ENCODE data around the gene VWA3B.
"Not testable (repeated sequence)": the region's sequence is repeated elsewhere in the genome, so short reads cannot be mapped to it uniquely, and the experiment has no call there.

Gene VWA3B, protein sequence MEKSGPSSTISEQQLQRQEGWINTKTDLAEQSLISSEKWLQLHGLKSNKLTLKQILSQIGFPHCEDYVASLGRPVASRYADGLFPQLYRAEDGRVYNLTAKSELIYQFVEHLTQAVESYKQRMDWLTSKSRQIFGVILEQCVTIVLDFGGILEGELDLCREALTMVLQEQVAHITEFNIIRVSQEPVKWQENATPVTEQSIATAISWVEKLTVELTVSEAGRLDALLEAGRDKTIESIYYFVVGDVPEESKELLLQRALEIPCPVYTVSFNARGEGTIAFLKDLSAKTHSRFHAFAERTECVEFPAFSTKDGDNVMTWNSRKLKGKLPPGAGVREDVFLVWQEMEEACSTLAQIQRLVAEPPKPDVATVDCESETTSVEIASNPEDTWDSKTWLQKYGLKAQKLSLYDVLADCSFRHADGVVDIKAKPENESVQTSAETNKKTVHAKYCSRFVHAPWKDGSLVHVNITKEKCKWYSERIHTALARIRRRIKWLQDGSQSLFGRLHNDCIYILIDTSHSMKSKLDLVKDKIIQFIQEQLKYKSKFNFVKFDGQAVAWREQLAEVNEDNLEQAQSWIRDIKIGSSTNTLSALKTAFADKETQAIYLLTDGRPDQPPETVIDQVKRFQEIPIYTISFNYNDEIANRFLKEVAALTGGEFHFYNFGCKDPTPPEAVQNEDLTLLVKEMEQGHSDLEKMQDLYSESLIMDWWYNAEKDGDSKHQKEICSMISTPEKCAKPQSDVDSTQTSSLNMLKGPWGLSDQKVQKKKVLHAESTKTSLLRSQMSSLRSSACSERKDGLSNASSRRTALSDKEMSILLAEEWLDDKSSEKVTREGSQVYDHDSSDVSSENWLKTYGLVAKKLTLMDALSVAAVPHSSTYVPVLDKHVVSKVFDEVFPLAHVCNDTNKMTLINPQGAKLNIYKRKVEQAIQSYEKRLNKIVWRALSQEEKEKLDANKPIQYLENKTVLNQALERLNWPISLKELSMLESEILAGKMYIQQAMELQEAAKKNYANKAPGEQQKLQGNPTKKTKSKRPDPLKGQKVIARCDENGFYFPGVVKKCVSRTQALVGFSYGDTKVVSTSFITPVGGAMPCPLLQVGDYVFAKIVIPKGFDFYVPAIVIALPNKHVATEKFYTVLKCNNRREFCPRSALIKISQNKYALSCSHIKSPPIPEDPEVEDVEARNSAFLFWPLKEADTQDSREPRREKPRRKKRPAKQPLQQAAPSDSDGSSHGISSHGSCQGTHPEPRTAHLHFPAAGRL (N-terminal part only)

DNA sequence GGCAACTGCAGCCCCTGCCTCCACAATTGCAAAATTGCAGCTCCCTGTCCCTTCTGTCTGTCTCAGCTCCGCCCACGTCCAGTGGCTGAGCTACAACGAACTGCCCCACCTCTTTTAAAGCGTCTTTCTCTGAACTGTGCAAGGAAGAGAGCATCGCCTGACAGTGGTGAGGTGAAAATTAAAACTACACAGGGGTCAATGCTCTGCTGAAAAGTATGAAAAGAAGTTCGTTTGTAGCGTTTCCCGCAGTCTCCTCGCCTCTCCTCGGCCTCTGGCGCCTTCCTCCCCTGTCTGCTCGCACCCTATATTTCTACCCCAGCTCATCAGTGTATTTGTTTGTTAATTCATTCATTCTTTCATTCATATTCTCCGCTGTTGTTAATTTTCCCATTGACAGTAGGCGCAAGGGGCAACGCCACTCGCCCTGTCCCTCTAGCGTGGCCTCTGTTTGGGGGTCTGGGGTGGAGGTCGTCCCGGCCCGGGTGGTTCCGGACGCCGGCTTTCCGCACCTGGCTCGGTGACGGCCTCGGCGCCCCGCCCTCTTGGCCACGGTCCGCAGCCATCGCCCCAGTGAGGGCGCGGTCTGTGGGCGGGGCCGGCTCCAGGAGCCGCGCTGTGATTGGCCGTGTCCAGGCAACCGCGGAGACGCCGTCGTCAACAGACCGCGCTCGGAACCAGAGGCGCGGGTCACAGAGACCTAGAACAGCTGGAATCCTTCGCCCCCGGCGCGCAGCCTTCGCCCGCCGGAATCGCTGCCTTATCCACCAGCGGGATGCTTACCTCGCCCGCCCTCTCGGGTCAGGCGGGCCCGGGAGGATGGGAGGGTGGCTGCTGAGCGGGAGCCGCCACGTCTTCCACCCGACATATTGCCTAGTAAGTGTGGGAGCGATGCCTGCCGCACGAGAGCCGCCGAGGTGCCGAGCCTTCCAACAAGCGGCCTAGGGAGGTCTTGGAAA, at the start of gene VWA3B:
TSS of gene VWA3B (plus strand) at position 677 of the 956 bp plus-strand sequence. CDS start 5,926 bp downstream, outside the sequence.
- DNase-seq (ENCODE audit: low read depth), result no peak

DNA sequence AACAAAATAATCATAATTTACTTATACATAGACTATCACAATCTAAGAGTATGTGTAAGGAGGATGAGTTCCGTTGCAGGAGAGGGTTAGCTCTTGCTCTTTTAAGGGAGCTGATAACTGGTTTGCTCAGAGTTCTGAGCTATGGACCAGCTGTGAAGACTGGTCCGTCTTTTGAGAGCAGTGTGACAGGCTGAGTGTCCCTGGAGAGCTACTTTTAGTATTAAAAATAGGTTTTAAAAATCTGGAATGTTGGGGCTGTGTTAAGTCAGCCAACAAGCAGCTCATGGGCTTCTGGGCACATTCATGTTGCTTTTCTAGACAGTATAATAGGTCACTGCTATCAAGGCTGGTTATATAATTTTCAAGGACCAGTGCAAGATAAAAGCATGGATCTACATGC, 49.8 kb upstream of the VWA3B start:
- no peak for DNase-seq (ENCODE audit: low read depth)

DNA sequence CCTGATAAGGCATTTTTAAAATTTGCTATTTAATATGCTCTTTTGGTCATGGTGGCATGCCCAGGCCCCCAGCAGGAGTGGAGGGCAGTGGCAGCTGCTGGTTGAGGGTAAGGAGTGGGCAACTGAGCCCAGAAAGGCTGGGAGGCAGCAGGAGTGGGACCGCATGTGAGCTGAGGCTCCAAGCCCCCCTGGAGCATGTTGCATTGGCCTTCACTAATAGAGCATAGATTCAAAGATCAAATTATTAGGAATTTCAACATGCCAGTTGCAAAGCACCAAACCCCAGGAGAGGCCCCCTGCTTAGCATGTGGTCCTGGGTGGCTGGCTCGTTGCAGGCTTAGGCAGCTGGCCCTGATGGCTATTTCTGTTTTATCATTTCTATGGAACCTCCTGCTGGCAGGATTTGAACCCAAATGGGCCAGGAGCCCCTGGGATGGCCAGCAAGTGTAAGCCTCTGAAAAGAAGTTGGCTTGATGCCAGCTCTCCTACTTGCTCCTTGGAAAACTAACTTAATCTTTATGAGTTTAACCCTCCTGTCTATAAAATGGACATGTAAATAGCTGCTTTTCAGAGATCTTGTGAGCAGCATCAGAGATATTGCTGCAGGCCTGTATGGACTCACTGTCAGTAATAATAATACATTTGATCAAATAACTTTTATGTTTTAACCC, 49.2 kb upstream of the VWA3B start:
- no peak for DNase-seq (ENCODE audit: low read depth)

DNA sequence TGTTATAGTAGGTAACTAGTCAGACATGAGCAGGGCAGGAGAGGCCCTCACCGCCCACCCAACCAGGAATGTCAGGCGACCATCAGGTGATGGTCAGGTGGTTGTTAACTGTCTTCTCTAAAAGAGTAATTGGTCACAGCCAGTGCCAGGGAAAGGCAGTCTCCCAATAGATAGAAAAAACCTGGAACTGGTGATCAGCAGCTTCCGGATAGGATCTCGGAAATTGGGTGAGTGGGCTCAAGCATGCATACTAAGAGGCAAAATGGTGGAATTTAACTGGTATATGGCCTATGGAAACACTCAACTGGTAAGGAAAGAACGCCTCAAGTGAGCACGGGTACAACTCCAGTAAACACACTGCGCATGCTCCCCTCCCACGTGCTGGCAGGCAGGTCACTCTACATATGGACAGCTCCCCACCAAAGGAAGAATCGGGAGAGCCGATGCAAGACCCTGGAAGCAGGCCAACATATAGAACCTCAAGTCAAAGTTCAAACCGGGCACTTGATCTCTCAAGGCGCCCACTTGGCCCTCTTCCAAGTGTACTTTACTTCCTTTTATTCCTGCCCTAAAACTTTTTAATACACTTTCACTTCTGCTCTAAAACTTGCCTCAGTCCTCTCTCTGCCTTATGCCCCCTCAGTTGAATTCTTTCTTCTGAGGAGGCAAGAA, 47.7 kb upstream of the VWA3B start:
- no peak for DNase-seq (ENCODE audit: low read depth)

DNA sequence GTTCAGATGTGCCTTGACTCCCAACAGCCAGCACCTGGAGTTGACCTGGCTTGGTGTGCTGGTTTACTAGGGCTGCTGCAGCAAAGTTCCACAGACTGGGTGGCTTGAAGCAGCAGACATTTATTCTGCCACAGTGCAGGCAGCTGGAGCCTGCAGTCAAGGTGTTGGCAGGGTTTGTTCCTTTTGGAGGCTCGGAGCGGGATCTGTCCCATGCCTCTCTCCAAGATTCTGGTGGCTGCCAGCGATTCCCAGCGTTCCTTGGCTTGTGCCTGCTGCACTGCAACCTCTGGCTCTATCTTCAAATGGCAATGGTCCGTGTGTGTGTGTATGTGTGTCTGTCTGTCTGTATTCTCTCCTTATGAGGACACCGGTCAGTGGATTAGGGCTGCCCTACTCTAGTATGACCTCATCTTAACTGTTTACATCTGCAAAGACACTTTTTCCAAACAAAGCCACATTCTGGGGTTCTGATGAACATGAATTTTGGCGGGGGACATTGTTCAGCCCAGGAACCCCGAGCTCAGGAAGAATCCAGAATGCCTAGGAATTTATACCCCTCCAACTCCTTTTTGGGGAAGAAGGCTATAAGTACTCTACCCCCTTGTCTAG, 46.5 kb upstream of the VWA3B start:
- DNase-seq (ENCODE audit: low read depth), result no peak

DNA sequence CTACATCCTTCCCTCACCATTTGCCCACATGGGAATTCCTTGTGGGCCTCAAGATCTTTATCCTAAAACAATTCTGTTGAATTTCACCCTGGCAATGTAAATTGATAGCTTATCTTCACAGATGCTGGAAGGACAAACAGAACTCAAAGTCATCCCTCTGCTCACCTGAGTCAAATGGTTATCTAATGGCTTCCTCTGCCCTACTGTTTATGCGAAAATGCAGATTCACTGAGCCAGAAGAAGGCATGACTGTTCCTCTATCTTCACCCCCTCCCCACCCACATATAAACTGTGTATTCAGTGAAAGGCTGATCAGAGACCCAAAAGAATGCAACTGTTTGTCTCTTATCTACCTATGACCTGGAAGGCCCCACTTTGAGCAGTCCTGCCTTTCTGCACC, 43.9 kb upstream of the VWA3B start:
- DNase-seq (ENCODE audit: low read depth), result no peak

DNA sequence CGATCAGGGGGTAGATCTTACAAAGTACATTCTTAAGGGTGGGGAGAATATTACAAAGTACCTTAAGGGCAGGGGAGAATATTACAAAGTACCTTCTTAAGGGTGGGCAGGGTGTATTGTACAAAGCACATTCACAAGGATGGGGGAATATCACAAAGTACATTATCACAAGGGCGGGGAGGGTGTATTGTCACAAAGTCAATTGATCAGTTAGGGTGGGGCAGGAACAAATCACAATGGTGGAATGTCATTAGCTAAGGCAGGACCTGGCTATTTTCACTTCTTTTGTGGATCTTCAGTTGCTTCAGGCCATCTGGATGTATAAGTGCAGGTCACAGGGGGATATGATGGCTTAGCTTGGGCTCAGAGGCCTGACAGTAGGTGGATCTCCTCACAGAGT, 42.2 kb upstream of the VWA3B start:
- DNase-seq (ENCODE audit: low read depth), result not testable (repeated sequence)

DNA sequence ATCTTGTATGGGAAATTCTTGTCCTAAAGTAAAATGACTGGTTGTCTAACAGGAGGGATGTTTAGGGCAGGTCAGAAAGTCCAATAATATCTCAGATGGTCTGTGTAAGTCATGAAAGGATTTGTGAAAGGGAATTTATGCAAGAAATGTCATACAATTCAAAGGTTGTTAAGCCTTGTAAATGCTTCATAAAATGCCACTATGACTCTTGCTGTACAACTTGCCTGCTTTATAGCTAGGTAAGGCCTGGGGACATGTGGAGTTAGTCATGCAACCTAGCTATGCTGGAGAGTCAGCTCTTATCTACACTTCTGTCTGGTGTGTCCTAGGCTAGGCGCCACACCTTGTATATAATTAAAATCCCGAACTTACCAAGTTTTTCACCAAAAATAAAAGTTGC, 36.9 kb upstream of the VWA3B start:
- DNase-seq (ENCODE audit: low read depth), result no peak

DNA sequence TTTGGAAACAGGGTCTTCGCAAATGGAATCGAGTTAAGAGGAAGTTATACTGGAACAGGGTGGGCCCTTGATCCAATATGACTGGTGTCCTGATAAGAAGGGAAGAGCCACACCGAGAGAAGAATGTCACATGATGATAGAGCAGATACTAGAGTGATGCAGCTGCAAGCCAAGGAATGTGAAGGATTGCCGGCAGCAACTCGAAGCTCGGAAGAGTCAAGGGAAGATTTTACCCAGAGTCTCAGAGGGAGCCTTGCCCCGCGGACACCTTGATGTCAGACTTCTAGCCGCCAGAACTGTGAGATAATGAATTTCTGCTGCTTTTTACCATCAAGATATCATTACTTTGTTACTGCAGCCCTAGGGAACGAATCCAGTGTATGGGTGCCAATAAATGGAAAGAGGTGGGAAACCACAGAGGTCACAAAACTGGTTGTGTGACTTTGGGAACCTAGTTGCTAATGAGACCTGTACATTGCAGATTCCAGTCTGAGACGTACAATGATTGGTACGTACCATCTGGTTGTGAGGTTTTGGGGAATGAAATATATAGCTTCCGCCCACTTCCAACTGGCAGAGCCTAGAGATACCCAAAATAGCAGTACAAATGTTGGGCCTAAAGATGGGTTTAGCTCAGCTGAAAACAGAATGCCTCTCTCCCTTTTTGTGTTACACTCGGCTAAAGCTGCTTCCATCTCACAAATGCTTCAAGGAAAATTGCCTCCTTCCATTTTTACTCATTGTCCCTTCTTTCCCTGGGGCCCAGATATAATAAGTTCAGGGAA, 28.6 kb upstream of the VWA3B start:
- no peak for DNase-seq (ENCODE audit: low read depth)

DNA sequence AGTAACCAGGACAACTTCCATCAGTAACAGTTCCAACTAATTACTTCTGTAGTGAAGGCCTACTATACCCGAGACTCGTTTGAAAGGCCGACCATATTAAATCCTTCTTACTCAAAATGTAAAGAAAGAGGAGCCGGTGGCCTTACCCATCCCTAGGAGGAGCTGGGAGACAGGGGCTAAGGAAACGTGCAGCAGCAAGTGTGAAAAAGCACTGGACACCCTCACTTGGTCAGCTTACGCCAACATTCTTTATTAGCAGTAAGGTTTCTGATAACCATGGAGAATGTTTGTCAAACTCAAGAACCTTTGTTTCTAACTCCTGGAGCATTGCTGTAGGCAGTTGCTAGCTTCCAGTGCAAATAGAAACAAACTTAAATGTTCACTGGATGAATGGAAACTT, 26.7 kb upstream of the VWA3B start:
- DNase-seq (ENCODE audit: low read depth), result no peak

DNA sequence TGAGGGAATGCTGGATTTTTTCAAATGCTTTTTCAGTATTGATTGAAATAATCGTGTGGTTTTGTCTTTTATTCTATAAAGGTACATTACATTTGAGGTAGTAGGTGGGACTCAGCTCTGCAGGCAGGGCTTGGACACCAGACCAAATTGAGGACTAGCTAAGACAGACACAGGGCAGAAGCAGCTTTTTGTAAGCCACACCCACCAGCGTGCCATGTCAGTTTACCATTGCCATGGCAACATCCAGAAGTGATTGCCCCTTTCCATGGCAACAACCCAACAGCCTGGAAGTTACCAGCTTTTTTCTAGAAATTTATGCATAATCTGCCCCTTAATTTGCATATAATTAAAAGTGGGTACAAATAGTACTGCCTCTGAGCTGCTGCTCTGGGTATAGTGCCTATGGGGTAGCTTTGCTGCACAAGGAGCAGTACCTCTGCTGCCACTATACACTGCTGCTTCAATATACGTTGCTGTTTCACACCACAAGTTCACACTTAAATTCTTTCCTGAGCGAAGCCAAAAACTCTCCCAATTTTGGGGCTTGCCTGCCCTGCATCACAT, 23.6 kb upstream of the VWA3B start:
- no peak for DNase-seq (ENCODE audit: low read depth)

DNA sequence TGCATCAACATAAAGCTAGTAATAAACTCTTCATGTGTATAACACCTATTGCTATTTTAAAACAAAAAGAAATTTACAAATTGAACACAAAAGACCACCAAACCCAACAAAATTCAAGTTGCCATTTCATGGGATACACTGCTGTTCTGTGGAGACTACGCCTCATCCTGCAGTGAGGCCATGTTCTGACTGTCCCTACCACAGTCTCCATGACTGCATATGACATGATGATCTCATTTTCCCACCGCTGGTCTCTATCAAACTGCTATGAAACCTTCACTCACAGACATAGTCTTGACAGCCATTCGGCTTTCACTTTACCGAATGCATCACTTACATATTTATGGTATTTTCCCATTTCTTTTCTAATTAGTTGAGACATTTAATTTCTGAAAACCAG, 21.2 kb upstream of the VWA3B start:
- DNase-seq (ENCODE audit: low read depth), result no peak

DNA sequence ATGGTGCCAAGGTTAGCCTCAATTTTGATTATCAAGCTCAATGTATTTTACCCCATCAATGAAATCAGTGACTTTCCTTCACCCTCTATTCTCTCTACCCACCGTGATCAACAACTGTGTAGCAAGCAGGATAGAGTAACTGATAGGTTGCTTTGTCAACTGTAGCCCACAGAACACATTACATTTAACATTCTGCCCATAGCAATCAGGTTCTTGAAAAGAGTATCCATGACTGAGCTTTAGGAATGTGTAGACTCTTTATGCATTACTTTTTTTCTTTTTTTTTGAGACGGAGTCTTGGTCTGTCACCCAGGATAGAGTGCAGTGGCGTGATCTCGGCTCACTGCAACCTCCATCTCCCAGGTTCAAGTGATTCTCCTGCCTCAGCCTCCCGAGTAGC, 19.8 kb upstream of the VWA3B start:
- DNase-seq (ENCODE audit: low read depth), result no peak

DNA sequence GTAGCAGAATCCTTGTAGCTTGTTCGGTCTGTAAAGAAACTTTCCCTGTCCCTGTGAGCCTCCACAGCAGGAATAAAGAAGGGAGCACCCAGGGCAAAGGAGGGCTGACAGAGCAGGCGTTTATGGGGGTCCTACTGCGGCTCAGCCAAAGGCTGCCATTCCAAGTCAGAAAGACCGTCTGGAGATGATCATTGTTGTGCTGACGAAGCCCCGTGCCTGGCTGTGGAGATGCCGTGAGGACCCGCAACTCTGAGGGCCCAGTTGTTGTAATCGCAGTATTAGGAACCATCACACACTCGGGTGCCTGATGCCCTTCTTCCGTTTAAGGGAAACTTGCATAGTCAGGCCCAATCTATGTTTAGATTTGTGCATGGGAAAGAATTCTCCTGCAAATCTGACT, 16.9 kb upstream of the VWA3B start:
- no peak for DNase-seq (ENCODE audit: low read depth)

DNA sequence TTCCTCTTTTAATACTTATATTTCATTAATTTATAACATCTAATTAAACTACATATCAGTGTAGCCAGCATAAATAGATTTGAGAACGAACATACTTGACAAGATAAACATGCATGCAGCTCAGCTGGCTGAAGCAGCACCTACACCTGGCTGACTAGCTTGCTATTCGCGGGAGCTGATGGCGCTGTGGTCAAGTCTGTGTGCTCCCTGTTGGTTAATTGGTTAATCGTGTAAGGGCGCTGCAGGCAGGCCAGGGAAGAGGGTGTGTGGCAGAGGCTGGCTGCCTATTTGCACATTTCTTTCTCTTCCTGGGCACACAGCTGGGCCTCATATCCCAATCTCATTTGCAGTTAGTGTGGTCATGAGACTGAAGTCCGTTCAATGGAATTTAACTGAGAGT, 14.5 kb upstream of the VWA3B start:
- DNase-seq (ENCODE audit: low read depth), result no peak

DNA sequence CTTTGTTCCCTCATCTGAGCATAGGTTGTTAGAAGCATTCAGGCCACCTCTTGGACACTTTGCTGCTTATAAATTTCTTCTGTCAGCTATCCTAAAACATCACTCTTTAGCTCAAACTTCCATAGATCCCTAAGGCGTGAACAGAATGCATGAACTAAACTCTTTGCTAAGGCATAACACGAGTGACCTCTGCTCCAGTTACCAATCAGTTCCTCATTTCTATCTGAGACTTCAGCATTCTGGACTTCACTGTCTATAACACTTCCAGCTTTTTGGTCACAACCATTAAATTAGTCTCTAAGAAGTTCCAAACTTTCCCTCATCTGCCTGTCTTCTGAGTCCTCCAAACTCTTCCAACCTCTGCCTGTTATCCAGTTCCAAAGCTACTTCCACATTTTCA, 8.3 kb upstream of the VWA3B start:
- no peak for DNase-seq (ENCODE audit: low read depth)

DNA sequence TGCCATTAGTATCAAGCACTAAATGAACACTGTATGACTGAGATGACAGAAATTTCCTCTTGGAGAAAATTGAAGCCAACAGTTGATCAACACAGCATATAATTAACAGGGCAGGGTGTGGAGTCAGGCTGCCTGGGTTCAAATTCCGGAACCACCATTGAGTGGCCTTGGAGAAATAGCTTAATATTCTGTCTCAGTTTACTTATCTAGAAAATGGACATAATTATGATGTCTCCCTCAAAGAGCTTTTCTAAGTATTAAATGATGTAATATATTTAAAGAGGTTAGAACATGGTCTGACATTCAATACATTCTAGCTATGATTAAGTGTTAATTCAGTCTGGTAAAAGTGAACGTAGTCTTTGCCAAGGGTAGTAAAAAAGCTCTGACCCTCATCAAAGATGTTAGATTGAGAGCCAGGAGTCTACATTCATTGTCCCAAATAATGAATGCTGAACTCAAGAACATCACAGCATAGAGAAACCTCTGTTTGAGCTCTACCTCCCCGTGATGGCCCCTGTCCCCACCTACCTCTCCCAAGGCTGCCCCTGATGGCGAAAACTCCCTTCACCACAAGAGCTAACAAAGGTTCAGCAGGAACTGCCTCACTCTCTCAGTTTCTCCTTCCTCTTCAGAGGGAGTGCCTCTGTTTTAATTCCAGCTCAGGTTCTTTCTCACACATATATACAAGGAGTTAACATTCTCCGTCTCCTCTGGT, 2.7 kb upstream of the VWA3B start:
- DNase-seq (ENCODE audit: low read depth), result no peak

DNA sequence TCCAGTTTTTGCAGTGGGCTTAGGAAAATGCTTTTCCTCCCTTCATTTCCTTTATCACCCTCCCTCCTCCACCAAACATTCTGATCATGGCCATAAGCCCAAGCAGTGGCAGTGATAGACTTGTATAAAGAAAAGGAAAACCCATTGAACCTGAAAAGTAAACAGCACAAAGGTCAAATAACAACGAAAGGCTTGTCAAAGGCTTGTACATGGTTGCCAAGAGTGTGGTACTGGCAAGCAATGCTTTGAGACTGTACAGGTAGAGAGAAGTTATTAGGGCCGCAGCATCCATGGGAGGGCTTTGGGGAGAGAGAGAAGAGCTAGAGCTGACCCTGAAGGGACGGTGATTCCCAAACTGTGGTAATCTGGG, 2.1 kb upstream of the VWA3B start:
- no peak for DNase-seq (ENCODE audit: low read depth)
